ENCODE measurements around the gene GAN. TPM values are rescaled to one million over a fixed set of nuclear protein-coding genes. Genes with fewer than 3 reads are reported as not detected.

GAN gene
- total RNA-seq, 6 experiments from 2014 or later: 5.6 to 8.6 (median 6.2) TPM

- H3K36me3 Mint-ChIP-seq (ENCODE audit: low read depth): no peaks in the 10 kb centered on the region
- peaks cover 9% of the 10 kb centered on the region; the same call in 1 of the 2 replicates for H3K27me3 Mint-ChIP-seq (ENCODE audit: insufficient read depth)
- H3K27ac Mint-ChIP-seq: no peak overlapping the region
- no peaks in the 10 kb centered on the region for H3K9me3 Mint-ChIP-seq
- no peak for DNase-seq
- no peaks in the 10 kb centered on the region for H3K4me1 Mint-ChIP-seq (ENCODE audit: low read depth)
- H3K4me3 Mint-ChIP-seq: no peak overlapping the region
- TF ChIP-seq CTCF (IDR thresholded peaks at IDR 0.05): no peak
Measured at GRCh38 chr16:81273223-81273950, 41.4 kb upstream of the GAN start.

- peaks cover 3% of the 10 kb centered on the region; the same call in 1 of the 2 replicates for H3K27me3 Mint-ChIP-seq (ENCODE audit: insufficient read depth)
- no peak for DNase-seq
- no peak overlapping the region for H3K4me3 Mint-ChIP-seq
- peaks cover 7% of the 10 kb centered on the region for H3K4me1 Mint-ChIP-seq (ENCODE audit: low read depth)
- TF ChIP-seq CTCF (IDR thresholded peaks at IDR 0.05): no peak
- no peak overlapping the region for H3K27ac Mint-ChIP-seq
- no peaks in the 10 kb centered on the region for H3K9me3 Mint-ChIP-seq
- H3K36me3 Mint-ChIP-seq (ENCODE audit: low read depth): no peaks in the 10 kb centered on the region
Measured at GRCh38 chr16:81275064-81275532, 39.7 kb upstream of the GAN start.

GRCh38 chr16:81275795-81276194 is 39.0 kb upstream of the GAN start:
- DNase-seq: no peak
- Mint-ChIP-seq H3K36me3 (ENCODE audit: low read depth) (no peaks in the 10 kb centered on the region), H3K27ac (no peak overlapping the region), H3K9me3 (no peaks in the 10 kb centered on the region), H3K4me1 (ENCODE audit: low read depth) (peaks cover 14% of the 10 kb centered on the region), H3K27me3 (ENCODE audit: insufficient read depth) (peaks cover 3% of the 10 kb centered on the region; the same call in 1 of the 2 replicates), H3K4me3 (no peak overlapping the region)
- TF ChIP-seq CTCF (IDR thresholded peaks at IDR 0.05): no peak

- no peak for DNase-seq
- Mint-ChIP-seq H3K4me1 (ENCODE audit: low read depth) (peaks cover 16% of the 10 kb centered on the region), H3K4me3 (no peak overlapping the region), H3K27me3 (ENCODE audit: insufficient read depth) (peaks cover 3% of the 10 kb centered on the region), H3K27ac (no peak overlapping the region), H3K36me3 (ENCODE audit: low read depth) (no peaks in the 10 kb centered on the region), H3K9me3 (no peaks in the 10 kb centered on the region)
- TF ChIP-seq CTCF (IDR thresholded peaks at IDR 0.05): no peak
Measured at GRCh38 chr16:81276323-81276722, 38.4 kb upstream of the GAN start.

GRCh38 chr16:81277541-81278080 is 37.2 kb upstream of the GAN start:
- Mint-ChIP-seq H3K4me1 (ENCODE audit: low read depth) (peaks cover 16% of the 10 kb centered on the region), H3K27me3 (ENCODE audit: insufficient read depth) (peaks cover 4% of the 10 kb centered on the region), H3K27ac (no peak overlapping the region), H3K4me3 (no peak overlapping the region), H3K9me3 (no peaks in the 10 kb centered on the region), H3K36me3 (ENCODE audit: low read depth) (no peaks in the 10 kb centered on the region)
- no peak for DNase-seq
- no peak for TF ChIP-seq CTCF (IDR thresholded peaks at IDR 0.05)
